ENCODE results near the gene DSC1.

Gene DSC1

GRCh38 chr18:31162825-31163435, at the start of gene DSC1:
TSS of gene DSC1 (minus strand) at chr18:31162856. CDS start at chr18:31162594, 262 bp downstream.
- H3K36me3 ChIP-seq (ENCODE audit: control insufficient read depth in 2 of 2, insufficient read depth in 2 of 2, low read length in 2 of 2), result no peaks in the 10 kb centered on the region
- no peak within 1 kb of the TSS for H3K27ac ChIP-seq (ENCODE audit: low read depth in 2 of 2, low read length in 2 of 2)

GRCh38 chr18:31211047-31211446, 48.4 kb upstream of the DSC1 start:
- Histone ChIP-seq H3K27ac (ENCODE audit: low read depth in 2 of 2, low read length in 2 of 2) (no peak overlapping the region), H3K4me3 (ENCODE audit: low read length in 2 of 2) (no peak overlapping the region), H3K4me1 (ENCODE audit: control insufficient read depth in 2 of 2, insufficient read depth in 2 of 2, low read length in 2 of 2) (peaks cover 0 to 19% of the 10 kb centered on the region in 2 donors), H3K36me3 (ENCODE audit: control insufficient read depth in 2 of 2, insufficient read depth in 2 of 2, low read length in 2 of 2) (no peaks in the 10 kb centered on the region), H3K9me3 (ENCODE audit: control insufficient read depth in 2 of 2, low read length in 2 of 2) (no peaks in the 10 kb centered on the region), H3K9ac (ENCODE audit: low read depth in 1 of 2, low read length in 2 of 2) (no peak overlapping the region), H3K27me3 (ENCODE audit: control insufficient read depth in 2 of 2, insufficient read depth in 2 of 2, low read length in 2 of 2) (no peaks in the 10 kb centered on the region)

More at GRCh38 chr18:31162825-31163435, at the start of gene DSC1:
- H3K4me3 ChIP-seq (ENCODE audit: low read length in 2 of 2), result no peak within 1 kb of the TSS
- no peaks in the 10 kb centered on the region for H3K9me3 ChIP-seq (ENCODE audit: control insufficient read depth in 2 of 2, low read length in 2 of 2)
- no peaks in the 10 kb centered on the region for H3K27me3 ChIP-seq (ENCODE audit: control insufficient read depth in 2 of 2, insufficient read depth in 2 of 2, low read length in 2 of 2)
- no peak within 1 kb of the TSS for H3K9ac ChIP-seq (ENCODE audit: low read depth in 1 of 2, low read length in 2 of 2)
- no peaks in the 10 kb centered on the region for H3K4me1 ChIP-seq (ENCODE audit: control insufficient read depth in 2 of 2, insufficient read depth in 2 of 2, low read length in 2 of 2)

GRCh38 chr18:31209041-31209440, 46.4 kb upstream of the DSC1 start:
- H3K4me3 ChIP-seq (ENCODE audit: low read length in 2 of 2), result no peak overlapping the region
- no peak overlapping the region for H3K27ac ChIP-seq (ENCODE audit: low read depth in 2 of 2, low read length in 2 of 2)
- no peaks in the 10 kb centered on the region for H3K27me3 ChIP-seq (ENCODE audit: control insufficient read depth in 2 of 2, insufficient read depth in 2 of 2, low read length in 2 of 2)
- peaks cover 7 to 36% of the 10 kb centered on the region in 2 donors for H3K4me1 ChIP-seq (ENCODE audit: control insufficient read depth in 2 of 2, insufficient read depth in 2 of 2, low read length in 2 of 2)
- H3K9me3 ChIP-seq (ENCODE audit: control insufficient read depth in 2 of 2, low read length in 2 of 2), result no peaks in the 10 kb centered on the region
- no peak overlapping the region for H3K9ac ChIP-seq (ENCODE audit: low read depth in 1 of 2, low read length in 2 of 2)
- no peaks in the 10 kb centered on the region for H3K36me3 ChIP-seq (ENCODE audit: control insufficient read depth in 2 of 2, insufficient read depth in 2 of 2, low read length in 2 of 2)

GRCh38 chr18:31207391-31207790, 44.7 kb upstream of the DSC1 start:
- peak overlapping the region; percentile 29 to 48 for H3K4me3 ChIP-seq (ENCODE audit: low read length in 2 of 2)
- H3K27ac ChIP-seq (ENCODE audit: low read depth in 2 of 2, low read length in 2 of 2), result peak overlapping the region; percentile 86 to 92
- H3K36me3 ChIP-seq (ENCODE audit: control insufficient read depth in 2 of 2, insufficient read depth in 2 of 2, low read length in 2 of 2), result no peaks in the 10 kb centered on the region
- no peaks in the 10 kb centered on the region for H3K9me3 ChIP-seq (ENCODE audit: control insufficient read depth in 2 of 2, low read length in 2 of 2)
- H3K9ac ChIP-seq (ENCODE audit: low read depth in 1 of 2, low read length in 2 of 2), result peak overlapping the region; percentile 53 to 54
- H3K4me1 ChIP-seq (ENCODE audit: control insufficient read depth in 2 of 2, insufficient read depth in 2 of 2, low read length in 2 of 2), result peaks cover 7 to 47% of the 10 kb centered on the region in 2 donors
- no peaks in the 10 kb centered on the region for H3K27me3 ChIP-seq (ENCODE audit: control insufficient read depth in 2 of 2, insufficient read depth in 2 of 2, low read length in 2 of 2)

GRCh38 chr18:31206787-31207381, 44.2 kb upstream of the DSC1 start:
- Histone ChIP-seq H3K9me3 (ENCODE audit: control insufficient read depth in 2 of 2, low read length in 2 of 2) (no peaks in the 10 kb centered on the region), H3K27ac (ENCODE audit: low read depth in 2 of 2, low read length in 2 of 2) (peak overlapping the region; percentile 87 to 92), H3K27me3 (ENCODE audit: control insufficient read depth in 2 of 2, insufficient read depth in 2 of 2, low read length in 2 of 2) (no peaks in the 10 kb centered on the region), H3K9ac (ENCODE audit: low read depth in 1 of 2, low read length in 2 of 2) (peak overlapping the region; percentile 58 to 69), H3K4me1 (ENCODE audit: control insufficient read depth in 2 of 2, insufficient read depth in 2 of 2, low read length in 2 of 2) (peaks cover 8 to 47% of the 10 kb centered on the region in 2 donors), H3K36me3 (ENCODE audit: control insufficient read depth in 2 of 2, insufficient read depth in 2 of 2, low read length in 2 of 2) (no peaks in the 10 kb centered on the region), H3K4me3 (ENCODE audit: low read length in 2 of 2) (peak overlapping the region; percentile 58 to 61)

GRCh38 chr18:31206071-31206470, 43.4 kb upstream of the DSC1 start:
- Histone ChIP-seq H3K4me3 (ENCODE audit: low read length in 2 of 2) (peak overlapping the region; percentile 58 to 61), H3K27me3 (ENCODE audit: control insufficient read depth in 2 of 2, insufficient read depth in 2 of 2, low read length in 2 of 2) (no peaks in the 10 kb centered on the region), H3K27ac (ENCODE audit: low read depth in 2 of 2, low read length in 2 of 2) (peak overlapping the region; percentile 87 to 91), H3K9ac (ENCODE audit: low read depth in 1 of 2, low read length in 2 of 2) (peak overlapping the region; percentile 58 to 69), H3K9me3 (ENCODE audit: control insufficient read depth in 2 of 2, low read length in 2 of 2) (no peaks in the 10 kb centered on the region), H3K36me3 (ENCODE audit: control insufficient read depth in 2 of 2, insufficient read depth in 2 of 2, low read length in 2 of 2) (no peaks in the 10 kb centered on the region), H3K4me1 (ENCODE audit: control insufficient read depth in 2 of 2, insufficient read depth in 2 of 2, low read length in 2 of 2) (peaks cover 8 to 47% of the 10 kb centered on the region in 2 donors)

- Histone ChIP-seq H3K4me3 (ENCODE audit: low read length in 2 of 2) (peak overlapping the region; percentile 58 to 61), H3K9ac (ENCODE audit: low read depth in 1 of 2, low read length in 2 of 2) (peak overlapping the region in 1 of 2 donors; percentile 20), H3K27me3 (ENCODE audit: control insufficient read depth in 2 of 2, insufficient read depth in 2 of 2, low read length in 2 of 2) (no peaks in the 10 kb centered on the region), H3K9me3 (ENCODE audit: control insufficient read depth in 2 of 2, low read length in 2 of 2) (no peaks in the 10 kb centered on the region), H3K36me3 (ENCODE audit: control insufficient read depth in 2 of 2, insufficient read depth in 2 of 2, low read length in 2 of 2) (no peaks in the 10 kb centered on the region), H3K4me1 (ENCODE audit: control insufficient read depth in 2 of 2, insufficient read depth in 2 of 2, low read length in 2 of 2) (peaks cover 8 to 44% of the 10 kb centered on the region in 2 donors), H3K27ac (ENCODE audit: low read depth in 2 of 2, low read length in 2 of 2) (peak overlapping the region; percentile 87 to 91)
Measured at GRCh38 chr18:31205273-31205672, 42.6 kb upstream of the DSC1 start.

- peak overlapping the region in 1 of 2 donors; percentile 20 for H3K9ac ChIP-seq (ENCODE audit: low read depth in 1 of 2, low read length in 2 of 2)
- H3K27ac ChIP-seq (ENCODE audit: low read depth in 2 of 2, low read length in 2 of 2), result peak overlapping the region; percentile 87 to 91
- no peaks in the 10 kb centered on the region for H3K27me3 ChIP-seq (ENCODE audit: control insufficient read depth in 2 of 2, insufficient read depth in 2 of 2, low read length in 2 of 2)
- H3K4me3 ChIP-seq (ENCODE audit: low read length in 2 of 2), result peak overlapping the region in 1 of 2 donors; percentile 58
- H3K4me1 ChIP-seq (ENCODE audit: control insufficient read depth in 2 of 2, insufficient read depth in 2 of 2, low read length in 2 of 2), result peaks cover 8 to 44% of the 10 kb centered on the region in 2 donors
- no peaks in the 10 kb centered on the region for H3K36me3 ChIP-seq (ENCODE audit: control insufficient read depth in 2 of 2, insufficient read depth in 2 of 2, low read length in 2 of 2)
- H3K9me3 ChIP-seq (ENCODE audit: control insufficient read depth in 2 of 2, low read length in 2 of 2), result no peaks in the 10 kb centered on the region
Measured at GRCh38 chr18:31204833-31205232, 42.2 kb upstream of the DSC1 start.

GRCh38 chr18:31204166-31204565, 41.5 kb upstream of the DSC1 start:
- peak overlapping the region in 1 of 2 donors; percentile 10 for H3K4me3 ChIP-seq (ENCODE audit: low read length in 2 of 2)
- H3K9me3 ChIP-seq (ENCODE audit: control insufficient read depth in 2 of 2, low read length in 2 of 2), result no peaks in the 10 kb centered on the region
- no peaks in the 10 kb centered on the region for H3K36me3 ChIP-seq (ENCODE audit: control insufficient read depth in 2 of 2, insufficient read depth in 2 of 2, low read length in 2 of 2)
- peak overlapping the region in 1 of 2 donors; percentile 14 for H3K9ac ChIP-seq (ENCODE audit: low read depth in 1 of 2, low read length in 2 of 2)
- H3K27ac ChIP-seq (ENCODE audit: low read depth in 2 of 2, low read length in 2 of 2), result peak overlapping the region; percentile 67 to 91
- no peaks in the 10 kb centered on the region for H3K27me3 ChIP-seq (ENCODE audit: control insufficient read depth in 2 of 2, insufficient read depth in 2 of 2, low read length in 2 of 2)
- peaks cover 8 to 46% of the 10 kb centered on the region in 2 donors for H3K4me1 ChIP-seq (ENCODE audit: control insufficient read depth in 2 of 2, insufficient read depth in 2 of 2, low read length in 2 of 2)

- Histone ChIP-seq H3K4me3 (ENCODE audit: low read length in 2 of 2) (peak overlapping the region in 1 of 2 donors; percentile 10), H3K27me3 (ENCODE audit: control insufficient read depth in 2 of 2, insufficient read depth in 2 of 2, low read length in 2 of 2) (no peaks in the 10 kb centered on the region), H3K4me1 (ENCODE audit: control insufficient read depth in 2 of 2, insufficient read depth in 2 of 2, low read length in 2 of 2) (peaks cover 8 to 49% of the 10 kb centered on the region in 2 donors), H3K27ac (ENCODE audit: low read depth in 2 of 2, low read length in 2 of 2) (peak overlapping the region; percentile 67 to 69), H3K9me3 (ENCODE audit: control insufficient read depth in 2 of 2, low read length in 2 of 2) (no peaks in the 10 kb centered on the region), H3K9ac (ENCODE audit: low read depth in 1 of 2, low read length in 2 of 2) (peak overlapping the region in 1 of 2 donors; percentile 14), H3K36me3 (ENCODE audit: control insufficient read depth in 2 of 2, insufficient read depth in 2 of 2, low read length in 2 of 2) (no peaks in the 10 kb centered on the region)
Measured at GRCh38 chr18:31203794-31204148, 41.1 kb upstream of the DSC1 start.

Measured in mucosa of rectum (tissue), 2 donors.